CD4-positive, alpha-beta T cell treated with Interleukin-6 for 4 hours (primary cell): Measurements from ENCODE around the gene CRISPLD2.

Source experiments
- DNase-seq: peaks from one replicate; pipeline ENCODE4 v3.0.0-alpha.2; 2020; ENCODE audit warnings: mixed read lengths

The CRISPLD2 gene

GRCh38 chr16:84819644-84820304 lies at the start of gene CRISPLD2:
CRISPLD2 (plus strand) TSS chr16:84819985; CDS start chr16:84838496, 18,511 bp downstream.
- peak; percentile 97 for DNase-seq

GRCh38 chr16:84773312-84773711 lies 46.5 kb upstream of the CRISPLD2 start:
- DNase-seq: no peak

GRCh38 chr16:84774810-84775209 lies 45.0 kb upstream of the CRISPLD2 start:
- DNase-seq: no peak

GRCh38 chr16:84775262-84775810 lies 44.4 kb upstream of the CRISPLD2 start:
- no peak for DNase-seq

- DNase-seq: no peak
These were observed 42.4 kb upstream of the CRISPLD2 start for GRCh38 chr16:84777435-84777834.

GRCh38 chr16:84778720-84779119 lies 41.1 kb upstream of the CRISPLD2 start:
- DNase-seq: no peak

- no peak for DNase-seq
These were observed 39.7 kb upstream of the CRISPLD2 start for GRCh38 chr16:84780063-84780462.

- no peak for DNase-seq
These were observed 39.0 kb upstream of the CRISPLD2 start for GRCh38 chr16:84780544-84781376.

GRCh38 chr16:84782846-84783245 lies 36.9 kb upstream of the CRISPLD2 start:
- no peak for DNase-seq

GRCh38 chr16:84785843-84786581 lies 33.8 kb upstream of the CRISPLD2 start:
- DNase-seq: no peak

- no peak for DNase-seq
These were observed 33.1 kb upstream of the CRISPLD2 start for GRCh38 chr16:84786605-84787262.

- no peak for DNase-seq
These were observed 32.5 kb upstream of the CRISPLD2 start for GRCh38 chr16:84787263-84787622.

- DNase-seq: no peak
These were observed 30.8 kb upstream of the CRISPLD2 start for GRCh38 chr16:84788920-84789391.

GRCh38 chr16:84789431-84789830 lies 30.4 kb upstream of the CRISPLD2 start:
- DNase-seq: no peak

- DNase-seq: no peak
These were observed 29.5 kb upstream of the CRISPLD2 start for GRCh38 chr16:84790301-84790700.

GRCh38 chr16:84791088-84791487 lies 28.7 kb upstream of the CRISPLD2 start:
- DNase-seq: no peak

- DNase-seq: no peak
These were observed 28.3 kb upstream of the CRISPLD2 start for GRCh38 chr16:84791501-84791900.

- no peak for DNase-seq
These were observed 25.6 kb upstream of the CRISPLD2 start for GRCh38 chr16:84794186-84794585.

- no peak for DNase-seq
These were observed 25.2 kb upstream of the CRISPLD2 start for GRCh38 chr16:84794626-84795025.

GRCh38 chr16:84795329-84796053 lies 24.3 kb upstream of the CRISPLD2 start:
- DNase-seq: no peak

- DNase-seq: no peak
These were observed 19.4 kb upstream of the CRISPLD2 start for GRCh38 chr16:84800158-84800978.
